HCT116 (cell line): Measurements from ENCODE around the gene CCDC188. TPM values are rescaled to one million over a fixed set of nuclear protein-coding genes. Genes with fewer than 3 reads are reported as not detected.

Source experiments
- ATAC-seq: fragments of 200-7000 bp; cut with Tn5 transposase; 2 replicates; pipeline ENCODE4 v1.9.1; 2020; ENCODE audit warnings: mild to moderate bottlenecking, moderate library complexity
- BruUV-seq: library from RNA; stranded (reverse); fragments of 400-500 nt; replicated peaks from 2 replicates; lab custom pipeline; 2021; lab: Mats Ljungman, UMichigan
- CTCF ChIA-PET: fragments of 300-600 bp; sonication (Branson Sonifier 250); formaldehyde crosslinking; loops from one replicate; lab custom pipeline; 2021; ENCODE audit warnings: antibody characterized with exemption; lab: Charles Lee
- POLR2A ChIA-PET: fragments of 300-600, 350-600 bp; sonication (Branson Sonifier 250); formaldehyde crosslinking; loops from one replicate; lab custom pipeline; 2021; ENCODE audit warnings: antibody characterized with exemption; lab: Charles Lee
- RAD21 ChIA-PET, 2 experiments: fragments of 300-600 bp; sonication (Branson Sonifier 250); formaldehyde crosslinking; loops; one replicate each; lab custom pipeline; 2023; ENCODE audit warnings: low total read pairs in 2 of 2; ENCODE audit not compliant: uncharacterized antibody in 2 of 2, unreplicated experiment in 2 of 2, low non-redundant PET in 1 of 2; lab: Charles Lee
- DNase-seq: peaks from one replicate; pipeline ENCODE4 v3.0.0-alpha.2; 2010; ENCODE audit warnings: low read depth, low spot score
- H2AFZ ChIP-seq: fragments of 200-600 bp; shearing (Covaris generic), sonication (generic); 2 replicates; pipeline ENCODE4 v1.6.1; 2017; ENCODE audit warnings: low read depth, mixed run types, mixed read lengths, antibody characterized with exemption, low read length; ENCODE audit not compliant: poor library complexity, severe bottlenecking
- H3K27ac ChIP-seq: 2 replicates; pipeline ENCODE4 v1.5.1; 2012; ENCODE audit warnings: low read depth, low read length
- H3K27me3 ChIP-seq: fragments of 200-600 bp; sonication (generic); 2 replicates; pipeline ENCODE4 v1.6.1; 2016; ENCODE audit warnings: mixed run types, low read length, mixed read lengths; ENCODE audit not compliant: insufficient read depth
- H3K36me3 ChIP-seq, 2 experiments: fragments of 200-500 bp in 1 of 2; fragments of 200-600 bp in 1 of 2; sonication (Bioruptor generic) in 1 of 2; sonication (generic) in 1 of 2; 2 replicates each; pipeline versions ENCODE4 v1.5.1 to v1.6.1; 2014 to 2016; ENCODE audit warnings: low read length in 2 of 2, inconsistent platforms in 1 of 2, mixed read lengths in 1 of 2, mixed run types in 1 of 2; ENCODE audit not compliant: insufficient read depth in 2 of 2, control insufficient read depth in 1 of 2
- H3K4me1 ChIP-seq, 2 experiments: fragments of 200-600 bp in 1 of 2; sonication (generic) in 1 of 2; 2 replicates each; pipeline versions ENCODE4 v1.5.1 to v1.6.1; 2012 to 2017; ENCODE audit warnings: low read length in 2 of 2, inconsistent platforms in 1 of 2, mild to moderate bottlenecking in 1 of 2, mixed read lengths in 1 of 2, mixed run types in 1 of 2, moderate library complexity in 1 of 2; ENCODE audit not compliant: insufficient read depth in 2 of 2, control insufficient read depth in 1 of 2
- H3K4me2 ChIP-seq: fragments of 200-600 bp; sonication (generic); 2 replicates; pipeline ENCODE4 v1.6.1; 2017; ENCODE audit warnings: mixed run types, low read length, mixed read lengths
- H3K4me3 ChIP-seq, 2 experiments: fragments of 200-600 bp in 1 of 2; sonication (generic) in 1 of 2; replicated peaks in 1 of 2; 2 replicates each; pipeline ENCODE4 v1.5.1; 2011 to 2016; ENCODE audit warnings: low read length in 2 of 2, control low read depth in 1 of 2, low read depth in 1 of 2, mild to moderate bottlenecking in 1 of 2, mixed read lengths in 1 of 2, mixed run types in 1 of 2
- H3K79me2 ChIP-seq: fragments of 200-600 bp; sonication (generic); 2 replicates; pipeline ENCODE4 v1.6.1; 2017; ENCODE audit warnings: mild to moderate bottlenecking, mixed run types, low read length, moderate library complexity, mixed read lengths; ENCODE audit not compliant: insufficient read depth
- H3K9ac ChIP-seq: fragments of 200-600 bp; sonication (generic); 2 replicates; pipeline ENCODE4 v1.6.1; 2016; ENCODE audit warnings: low read length, mixed read lengths
- H3K9me2 ChIP-seq: fragments of 200-600 bp; sonication (generic), shearing (Covaris generic); 2 replicates; pipeline ENCODE4 v1.6.1; 2017; ENCODE audit warnings: mixed run types, mild to moderate bottlenecking, moderate library complexity; ENCODE audit not compliant: insufficient read depth
- H3K9me3 ChIP-seq, 2 experiments: fragments of 200-500 bp in 1 of 2; fragments of 200-600 bp in 1 of 2; sonication (Bioruptor generic) in 1 of 2; sonication (generic) in 1 of 2; 2 replicates each; pipeline ENCODE4 v1.6.1; 2014 to 2017; ENCODE audit warnings: low read length in 2 of 2, mixed read lengths in 2 of 2, inconsistent platforms in 1 of 2, low read depth in 1 of 2, mild to moderate bottlenecking in 1 of 2, mixed run types in 1 of 2, moderate library complexity in 1 of 2; ENCODE audit not compliant: control insufficient read depth in 1 of 2, insufficient read depth in 1 of 2
- H4K20me1 ChIP-seq: fragments of 200-600 bp; sonication (generic), shearing (Covaris generic); 2 replicates; pipeline ENCODE4 v1.6.1; 2017; ENCODE audit warnings: mixed run types, mild to moderate bottlenecking, moderate library complexity; ENCODE audit not compliant: insufficient read depth
- CBX3 ChIP-seq: IDR thresholded peaks from 2 replicates; pipeline ENCODE4 v1.6.1; 2012; ENCODE audit warnings: low read depth
- CEBPB ChIP-seq: IDR thresholded peaks from 2 replicates; pipeline ENCODE4 v1.6.1; 2012; ENCODE audit warnings: low read depth
- CTCF ChIP-seq, 3 experiments: fragments of 200-600 bp in 1 of 3; sonication (generic) in 1 of 3; IDR thresholded peaks in 2 of 3; conservative IDR thresholded peaks in 1 of 3; 2 replicates each; pipeline ENCODE4 v1.5.1; 2012 to 2017; ENCODE audit warnings: low read depth in 2 of 3, low read length in 2 of 3, antibody characterized with exemption in 1 of 3, borderline replicate concordance in 1 of 3, control low read depth in 1 of 3, mild to moderate bottlenecking in 1 of 3, mixed read lengths in 1 of 3, mixed run types in 1 of 3, moderate library complexity in 1 of 3; ENCODE audit not compliant: insufficient read depth in 1 of 3
- EGR1 ChIP-seq: IDR thresholded peaks from 2 replicates; pipeline ENCODE4 v1.6.1; 2012; ENCODE audit warnings: low read depth
- ELF1 ChIP-seq: IDR thresholded peaks from 2 replicates; pipeline ENCODE4 v1.6.1; 2012; ENCODE audit warnings: low read depth, borderline replicate concordance
- FOSL1 ChIP-seq: IDR thresholded peaks from 2 replicates; pipeline ENCODE4 v1.6.1; 2012; ENCODE audit warnings: low read depth
- JUND ChIP-seq: IDR thresholded peaks from 2 replicates; pipeline ENCODE4 v1.6.1; 2012
- POLR2A ChIP-seq: IDR thresholded peaks from 2 replicates; pipeline ENCODE4 v1.7.0; 2011; ENCODE audit warnings: borderline replicate concordance; ENCODE audit not compliant: insufficient read depth, insufficient read length; ENCODE audit errors: extremely low read depth
- SRF ChIP-seq: IDR thresholded peaks from 2 replicates; pipeline ENCODE4 v1.6.1; 2012; ENCODE audit warnings: low read depth
- TCF7L2 ChIP-seq: IDR thresholded peaks from 2 replicates; pipeline ENCODE4 v1.7.0; 2011; ENCODE audit warnings: borderline replicate concordance, inconsistent platforms; ENCODE audit not compliant: insufficient read depth, insufficient read length; ENCODE audit errors: extremely low read depth
- ZFX ChIP-seq: fragments of 450-650 bp; IDR thresholded peaks from 2 replicates; pipeline ENCODE4 v1.6.1; 2017
- ZNF274 ChIP-seq: fragments of 200-500 bp; sonication (Bioruptor generic); IDR thresholded peaks from 2 replicates; pipeline ENCODE4 v1.6.1; 2014; ENCODE audit warnings: mild to moderate bottlenecking, low read depth, low read length, inconsistent platforms
- intact Hi-C: fragments of 100-400 bp; cut with micrococcal nuclease; formaldehyde crosslinking; loops from 2 replicates; pipeline ENCODE4 v1.10.0; 2022
- total RNA-seq: library from RNA; stranded (reverse); gene quantifications from one replicate; pipeline ENCODE4 v1.2.1, GENCODE V29; 2021; ENCODE audit not compliant: unreplicated experiment
- TF ChIP-seq, protein P1 (sequence below): IDR thresholded peaks from 2 replicates; pipeline ENCODE4 v1.6.1; 2012; ENCODE audit warnings: low read depth

The CCDC188 gene
- total RNA-seq, 1 experiment from 2014 or later, result not detected

DNA sequence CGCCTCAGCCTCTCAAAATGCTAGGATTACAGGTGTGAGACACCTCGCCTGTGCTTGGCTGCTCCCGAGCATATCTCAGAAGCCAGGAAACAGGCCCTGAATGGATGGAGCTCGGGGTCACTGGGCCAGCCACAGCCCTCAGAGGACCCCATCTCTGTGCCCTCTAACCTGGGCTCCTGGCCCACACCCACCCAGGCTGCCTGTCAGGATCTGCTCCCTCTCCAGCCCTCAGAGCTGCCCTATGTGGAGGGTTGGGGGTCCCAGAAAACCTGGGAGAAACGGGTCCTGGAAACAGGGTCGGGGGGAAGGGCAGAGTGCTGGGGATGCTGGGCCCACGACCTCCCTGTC, 5.2 kb upstream of the CCDC188 start:
- no peak for ATAC-seq
- POLR2A ChIA-PET, result no interaction called here
- intact Hi-C loops, result loop anchor here (5.0 kb wide), 1 partner anchor 301 kb away; no protein-coding TSS in a partner anchor

More for the DNA sequence above, 5.2 kb upstream of the CCDC188 start:
- RAD21 ChIA-PET, result no interaction called here
- Histone ChIP-seq H2AFZ (no peak overlapping the region), H3K9me3 (no peaks in the 10 kb centered on the region), H3K4me2 (no peak overlapping the region), H3K79me2 (no peaks in the 10 kb centered on the region), H3K36me3 (no peaks in the 10 kb centered on the region), H3K9me2 (no peaks in the 10 kb centered on the region), H3K27me3 (no peaks in the 10 kb centered on the region), H3K27ac (no peak overlapping the region), H3K4me3 (no peak overlapping the region), H3K4me1 (no peaks in the 10 kb centered on the region), H3K9ac (no peak overlapping the region), H4K20me1 (no peaks in the 10 kb centered on the region)
- TF ChIP-seq, protein P1, sequence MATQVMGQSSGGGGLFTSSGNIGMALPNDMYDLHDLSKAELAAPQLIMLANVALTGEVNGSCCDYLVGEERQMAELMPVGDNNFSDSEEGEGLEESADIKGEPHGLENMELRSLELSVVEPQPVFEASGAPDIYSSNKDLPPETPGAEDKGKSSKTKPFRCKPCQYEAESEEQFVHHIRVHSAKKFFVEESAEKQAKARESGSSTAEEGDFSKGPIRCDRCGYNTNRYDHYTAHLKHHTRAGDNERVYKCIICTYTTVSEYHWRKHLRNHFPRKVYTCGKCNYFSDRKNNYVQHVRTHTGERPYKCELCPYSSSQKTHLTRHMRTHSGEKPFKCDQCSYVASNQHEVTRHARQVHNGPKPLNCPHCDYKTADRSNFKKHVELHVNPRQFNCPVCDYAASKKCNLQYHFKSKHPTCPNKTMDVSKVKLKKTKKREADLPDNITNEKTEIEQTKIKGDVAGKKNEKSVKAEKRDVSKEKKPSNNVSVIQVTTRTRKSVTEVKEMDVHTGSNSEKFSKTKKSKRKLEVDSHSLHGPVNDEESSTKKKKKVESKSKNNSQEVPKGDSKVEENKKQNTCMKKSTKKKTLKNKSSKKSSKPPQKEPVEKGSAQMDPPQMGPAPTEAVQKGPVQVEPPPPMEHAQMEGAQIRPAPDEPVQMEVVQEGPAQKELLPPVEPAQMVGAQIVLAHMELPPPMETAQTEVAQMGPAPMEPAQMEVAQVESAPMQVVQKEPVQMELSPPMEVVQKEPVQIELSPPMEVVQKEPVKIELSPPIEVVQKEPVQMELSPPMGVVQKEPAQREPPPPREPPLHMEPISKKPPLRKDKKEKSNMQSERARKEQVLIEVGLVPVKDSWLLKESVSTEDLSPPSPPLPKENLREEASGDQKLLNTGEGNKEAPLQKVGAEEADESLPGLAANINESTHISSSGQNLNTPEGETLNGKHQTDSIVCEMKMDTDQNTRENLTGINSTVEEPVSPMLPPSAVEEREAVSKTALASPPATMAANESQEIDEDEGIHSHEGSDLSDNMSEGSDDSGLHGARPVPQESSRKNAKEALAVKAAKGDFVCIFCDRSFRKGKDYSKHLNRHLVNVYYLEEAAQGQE, result no peak
- TF ChIP-seq CEBPB (no peak), SRF (no peak), EGR1 (no peak), POLR2A (no peak), CBX3 (no peak), ELF1 (no peak), TCF7L2 (no peak), ZFX (no peak), FOSL1 (no peak), JUND (no peak), CTCF (IDR thresholded peaks at IDR 0.05 in 2 of 3, conservative IDR thresholded peaks at IDR 0.05 in 1 of 3; ENCODE audit: borderline replicate concordance in 1 of 3, insufficient read depth in 1 of 3, low read depth in 2 of 3, low read length in 2 of 3) (no peak), ZNF274 (no peak)
- no TSS peak for BruUV-seq
- CTCF ChIA-PET, result interaction anchor here (1.0 kb wide), 1 partner anchor 83 kb away, joined by 4 read pairs; no protein-coding TSS in a partner anchor
- no peak for DNase-seq
